Pulmonary artery endothelial cell (primary cell): ENCODE data around the gene FRMD7. TPM values are rescaled to one million over a fixed set of nuclear protein-coding genes. Genes with fewer than 3 reads are reported as not detected.

ENCODE experiments used
- DNase-seq: peaks from one replicate; pipeline ENCODE4 v3.0.0-alpha.2; 2011; ENCODE audit warnings: low read depth, low spot score
- total RNA-seq: library from RNA; depleted of rRNA; stranded (reverse); fragments of >200 nt; gene quantifications from 2 replicates; pipeline ENCODE4 v1.2.3, GENCODE V29; 2014

The FRMD7 gene
- total RNA-seq, 1 donor from 2014 or later = not detected

DNA sequence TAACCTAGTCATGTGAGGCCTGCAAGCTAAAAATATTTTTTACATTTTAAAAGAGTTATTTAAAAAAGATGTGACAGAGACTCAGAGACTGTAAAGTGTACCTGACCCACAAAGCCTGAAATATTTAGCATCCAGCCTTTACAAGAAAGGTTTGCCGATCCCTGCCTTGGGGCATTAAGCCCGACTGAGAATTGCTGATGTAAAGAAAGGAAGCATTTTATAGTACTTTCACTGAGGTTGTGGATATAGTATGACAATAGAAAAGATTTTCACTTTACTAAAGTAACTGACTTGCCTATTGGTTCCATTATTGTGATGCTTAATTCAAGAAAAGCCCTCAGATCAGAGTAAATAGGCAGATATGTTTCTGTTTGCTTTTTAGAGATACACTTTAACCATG is 87.8 kb downstream of the FRMD7 start:
- DNase-seq = no peak

DNA sequence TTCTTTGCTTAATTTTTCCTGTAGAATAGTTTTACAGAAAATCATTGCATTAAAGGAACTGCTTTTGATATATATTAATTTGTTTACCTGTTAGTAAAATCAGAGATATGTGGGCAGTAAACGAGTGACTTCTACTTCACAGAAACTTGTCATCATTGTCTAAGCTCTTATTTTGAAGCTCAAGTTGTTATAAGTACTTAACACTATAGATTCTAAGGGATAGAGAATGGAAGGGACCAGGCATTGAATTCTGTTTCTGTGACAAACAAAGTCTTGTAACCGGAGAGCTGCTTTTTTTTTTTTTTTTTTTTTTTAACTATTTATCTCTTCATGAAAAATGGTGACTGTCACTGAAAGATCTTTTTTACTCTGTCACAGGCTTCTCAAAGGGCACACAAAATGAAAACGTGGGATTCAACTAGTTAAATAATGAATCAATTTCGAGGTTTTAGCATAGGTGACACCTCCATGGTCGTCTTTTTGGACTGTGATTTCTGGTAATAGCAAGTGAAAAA is 90.3 kb downstream of the FRMD7 start:
- no peak for DNase-seq

- DNase-seq = no peak
Measured at GRCh38 chrX:132034648-132035047, 93.2 kb downstream of the FRMD7 start.

- no peak for DNase-seq
Measured at GRCh38 chrX:132033166-132033565, 94.7 kb downstream of the FRMD7 start.

- no peak for DNase-seq
Measured at GRCh38 chrX:132031867-132032266, 96.0 kb downstream of the FRMD7 start.

GRCh38 chrX:132030264-132030663 is 97.6 kb downstream of the FRMD7 start:
- no peak for DNase-seq

Other genes with a start within 250 kb of the FRMD7 start
- gene STK26, start 104.7 kb downstream of the FRMD7 start, total RNA-seq = 0.33 and 7.7 TPM in 2 replicates
- 15.5 and 20.7 TPM in 2 replicates for gene RAP2C, start 91.4 kb upstream of the FRMD7 start, total RNA-seq